ENCODE measurements around the gene PHKA2. TPM values are rescaled to one million over a fixed set of nuclear protein-coding genes. Genes with fewer than 3 reads are reported as not detected.

Gene PHKA2
- total RNA-seq, 1 experiment from 2014 or later = 24.6 TPM

DNA sequence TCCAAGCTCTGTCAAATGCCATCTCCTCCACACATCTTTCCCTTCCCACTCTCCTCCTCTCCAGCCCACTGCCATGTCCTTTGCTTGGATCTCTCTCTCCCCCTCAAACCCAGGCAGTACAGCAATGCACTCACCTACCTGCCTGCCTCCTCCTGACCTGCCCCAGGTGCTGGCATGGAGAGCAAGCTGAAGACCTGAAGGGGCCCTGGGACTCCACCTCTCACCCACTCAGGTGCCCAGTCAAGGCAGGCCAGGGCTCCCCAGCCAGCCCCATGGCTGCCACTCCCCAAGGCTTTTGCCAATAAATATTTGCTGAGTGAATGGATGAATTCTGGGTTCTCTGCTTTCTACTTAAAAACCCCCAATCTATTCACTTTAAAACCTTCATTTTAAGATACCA, 12.6 kb upstream of the PHKA2 start:
- POLR2A ChIA-PET (ENCODE audit: unreplicated experiment) = interaction anchor here (0.5 kb wide), 1 partner anchor 13 kb away, joined by 3 read pairs; the partner anchor contains the start of gene PHKA2
- peaks cover 74% of the 10 kb centered on the region for H3K4me1 ChIP-seq (ENCODE audit: insufficient read depth, low read length)
- CTCF ChIA-PET = no interaction called here
- no peaks in the 10 kb centered on the region for H3K36me3 ChIP-seq (ENCODE audit: low read depth, low read length)
- 0 out of 2 replicates have a peak overlapping the region, but pooled peaks have one; percentile 79 for H3K9ac ChIP-seq (ENCODE audit: low read length)
- H3K4me2 ChIP-seq (ENCODE audit: low read length) = peak overlapping the region; percentile 53
- H3K9me2 ChIP-seq (replicated peaks; ENCODE audit: low read length) = no peaks in the 10 kb centered on the region
- H3K4me3 ChIP-seq (ENCODE audit: low read length) = no peak overlapping the region
- no peak overlapping the region for H2AFZ ChIP-seq (ENCODE audit: low read length)
- no peaks in the 10 kb centered on the region for H3K79me2 ChIP-seq (ENCODE audit: low read length)
- no peaks in the 10 kb centered on the region for H3K9me3 ChIP-seq (ENCODE audit: low read length)
- H3K27me3 ChIP-seq (ENCODE audit: low read length) = no peaks in the 10 kb centered on the region
- TF ChIP-seq, protein P1, sequence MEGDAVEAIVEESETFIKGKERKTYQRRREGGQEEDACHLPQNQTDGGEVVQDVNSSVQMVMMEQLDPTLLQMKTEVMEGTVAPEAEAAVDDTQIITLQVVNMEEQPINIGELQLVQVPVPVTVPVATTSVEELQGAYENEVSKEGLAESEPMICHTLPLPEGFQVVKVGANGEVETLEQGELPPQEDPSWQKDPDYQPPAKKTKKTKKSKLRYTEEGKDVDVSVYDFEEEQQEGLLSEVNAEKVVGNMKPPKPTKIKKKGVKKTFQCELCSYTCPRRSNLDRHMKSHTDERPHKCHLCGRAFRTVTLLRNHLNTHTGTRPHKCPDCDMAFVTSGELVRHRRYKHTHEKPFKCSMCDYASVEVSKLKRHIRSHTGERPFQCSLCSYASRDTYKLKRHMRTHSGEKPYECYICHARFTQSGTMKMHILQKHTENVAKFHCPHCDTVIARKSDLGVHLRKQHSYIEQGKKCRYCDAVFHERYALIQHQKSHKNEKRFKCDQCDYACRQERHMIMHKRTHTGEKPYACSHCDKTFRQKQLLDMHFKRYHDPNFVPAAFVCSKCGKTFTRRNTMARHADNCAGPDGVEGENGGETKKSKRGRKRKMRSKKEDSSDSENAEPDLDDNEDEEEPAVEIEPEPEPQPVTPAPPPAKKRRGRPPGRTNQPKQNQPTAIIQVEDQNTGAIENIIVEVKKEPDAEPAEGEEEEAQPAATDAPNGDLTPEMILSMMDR (conservative IDR thresholded peaks at IDR 0.05; ENCODE audit: low read depth, low read length) = no peak
- TF ChIP-seq EZH2phosphoT487 (IDR thresholded peaks at IDR 0.05; ENCODE audit: borderline replicate concordance, low read length) = no peak
- no peak for TF ChIP-seq EZH2 (IDR thresholded peaks at IDR 0.05; ENCODE audit: low read length, unreplicated experiment)
- intact Hi-C loops (cut with micrococcal nuclease) = no loop called here
- ATAC-seq (no peak), DNase-seq (peak; percentile 22)
- no TSS peak for BruUV-seq (replicated peaks)
- no peaks in the 10 kb centered on the region for H4K20me1 ChIP-seq (ENCODE audit: low read length)
- peak overlapping the region; percentile 98 for H3K27ac ChIP-seq (ENCODE audit: low read length)
- peaks cover 5% of the 10 kb centered on the region for H3F3A ChIP-seq (ENCODE audit: low read length, unreplicated experiment)

DNA sequence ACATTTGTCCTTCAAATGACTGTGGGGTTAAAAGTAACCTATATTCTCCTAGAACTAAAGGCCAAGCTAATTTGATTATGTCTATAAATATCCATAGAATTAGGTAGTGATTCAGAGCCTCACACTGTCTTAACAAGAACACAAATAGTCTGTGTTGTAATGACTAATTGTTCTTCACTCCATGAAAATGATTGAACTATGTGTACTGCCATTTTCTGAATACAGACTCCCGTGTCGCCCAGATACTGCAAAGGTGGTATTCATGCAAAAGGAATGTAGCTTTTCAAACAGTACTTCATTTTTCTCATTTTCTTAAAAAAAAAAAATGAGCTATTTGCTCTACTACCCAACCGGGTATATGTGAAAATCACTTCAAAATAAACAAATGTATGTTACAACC, 11.3 kb upstream of the PHKA2 start:
- Histone ChIP-seq H3K9me3 (ENCODE audit: low read length) (no peaks in the 10 kb centered on the region), H2AFZ (ENCODE audit: low read length) (0 out of 2 replicates have a peak overlapping the region, but pooled peaks have one; percentile 20), H3K27me3 (ENCODE audit: low read length) (no peaks in the 10 kb centered on the region), H3K4me2 (ENCODE audit: low read length) (peak overlapping the region; percentile 83), H3K9me2 (replicated peaks; ENCODE audit: low read length) (no peaks in the 10 kb centered on the region), H3K4me3 (ENCODE audit: low read length) (peak overlapping the region; percentile 53), H3K9ac (ENCODE audit: low read length) (peak overlapping the region; percentile 79), H3K27ac (ENCODE audit: low read length) (peak overlapping the region; percentile 98), H3K36me3 (ENCODE audit: low read depth, low read length) (no peaks in the 10 kb centered on the region), H3K4me1 (ENCODE audit: insufficient read depth, low read length) (peaks cover 74% of the 10 kb centered on the region), H4K20me1 (ENCODE audit: low read length) (no peaks in the 10 kb centered on the region), H3F3A (ENCODE audit: low read length, unreplicated experiment) (peaks cover 5% of the 10 kb centered on the region), H3K79me2 (ENCODE audit: low read length) (no peaks in the 10 kb centered on the region)
- no TSS peak for BruUV-seq (replicated peaks)
- peak; percentile 52 for ATAC-seq
- CTCF ChIA-PET = interaction anchor here (0.6 to 1.0 kb wide), 3 partner anchors 10 to 481 kb away, joined by 3 read pairs; no protein-coding TSS in a partner anchor
- POLR2A ChIA-PET (ENCODE audit: unreplicated experiment) = interaction anchor here (0.6 to 1.1 kb wide), 5 partner anchors 9 to 39 kb away, joined by 3 to 5 read pairs (median 4); no protein-coding TSS in a partner anchor
- TF ChIP-seq EZH2phosphoT487 (IDR thresholded peaks at IDR 0.05; ENCODE audit: borderline replicate concordance, low read length) = no peak
- TF ChIP-seq, protein P1 (conservative IDR thresholded peaks at IDR 0.05; ENCODE audit: low read depth, low read length) = no peak
- no peak for TF ChIP-seq EZH2 (IDR thresholded peaks at IDR 0.05; ENCODE audit: low read length, unreplicated experiment)
- intact Hi-C loops (cut with micrococcal nuclease) = loop anchor here (2.0 kb wide), 1 partner anchor 38 kb away; no protein-coding TSS in a partner anchor
- peak; percentile 75 for DNase-seq

DNA sequence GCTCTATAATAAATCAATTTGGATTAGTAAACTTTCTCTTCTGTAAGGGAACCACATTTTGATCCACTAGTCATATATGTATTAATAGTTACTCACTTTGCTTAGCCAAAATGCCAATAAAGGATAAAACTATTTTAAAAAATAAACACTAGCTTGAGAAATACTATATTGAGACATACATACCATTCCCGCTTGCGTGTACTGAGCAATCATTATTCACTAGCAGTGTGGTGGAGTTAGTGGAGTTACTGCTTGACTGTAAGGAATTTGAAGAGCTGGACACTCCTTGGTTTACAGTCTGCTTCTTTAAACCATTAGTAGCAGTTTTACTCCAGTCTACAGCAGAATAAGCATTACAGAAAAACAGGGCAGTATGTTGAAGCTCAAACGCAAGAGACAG, 10.8 kb upstream of the PHKA2 start:
- no peaks in the 10 kb centered on the region for H3K79me2 ChIP-seq (ENCODE audit: low read length)
- H3K27ac ChIP-seq (ENCODE audit: low read length) = peak overlapping the region; percentile 98
- H3K9ac ChIP-seq (ENCODE audit: low read length) = peak overlapping the region; percentile 79
- H3K36me3 ChIP-seq (ENCODE audit: low read depth, low read length) = no peaks in the 10 kb centered on the region
- POLR2A ChIA-PET (ENCODE audit: unreplicated experiment) = interaction anchor here (0.8 to 1.1 kb wide), 2 partner anchors 9 to 10 kb away, joined by 3 to 4 read pairs; no protein-coding TSS in a partner anchor
- no peaks in the 10 kb centered on the region for H3K9me2 ChIP-seq (replicated peaks; ENCODE audit: low read length)
- ATAC-seq (peak; percentile 88), DNase-seq (peak; percentile 89)
- H3K27me3 ChIP-seq (ENCODE audit: low read length) = no peaks in the 10 kb centered on the region
- H2AFZ ChIP-seq (ENCODE audit: low read length) = 0 out of 2 replicates have a peak overlapping the region, but pooled peaks have one; percentile 20
- CTCF ChIA-PET = interaction anchor here (0.7 to 1.0 kb wide), 2 partner anchors 11 to 56 kb away, joined by 3 read pairs; no protein-coding TSS in a partner anchor
- H3K4me1 ChIP-seq (ENCODE audit: insufficient read depth, low read length) = peaks cover 74% of the 10 kb centered on the region
- H4K20me1 ChIP-seq (ENCODE audit: low read length) = no peaks in the 10 kb centered on the region
- no peaks in the 10 kb centered on the region for H3K9me3 ChIP-seq (ENCODE audit: low read length)
- no peak for TF ChIP-seq EZH2phosphoT487 (IDR thresholded peaks at IDR 0.05; ENCODE audit: borderline replicate concordance, low read length)
- TF ChIP-seq EZH2 (IDR thresholded peaks at IDR 0.05; ENCODE audit: low read length, unreplicated experiment) = no peak
- TF ChIP-seq, protein P1 (conservative IDR thresholded peaks at IDR 0.05; ENCODE audit: low read depth, low read length) = no peak
- peaks cover 5% of the 10 kb centered on the region for H3F3A ChIP-seq (ENCODE audit: low read length, unreplicated experiment)
- H3K4me2 ChIP-seq (ENCODE audit: low read length) = peak overlapping the region; percentile 83
- BruUV-seq (replicated peaks) = no TSS peak
- intact Hi-C loops (cut with micrococcal nuclease) = loop anchor here (1.0 to 2.0 kb wide), 2 partner anchors 38 to 56 kb away; no protein-coding TSS in a partner anchor
- H3K4me3 ChIP-seq (ENCODE audit: low read length) = peak overlapping the region; percentile 53

Measured in PC-3 (cell line).